Testis (tissue), 3 donors: ENCODE results near the gene SSBP2. TPM values are rescaled to one million over a fixed set of nuclear protein-coding genes. Genes with fewer than 3 reads are reported as not detected.

ENCODE experiments used
- DNase-seq: peaks from one replicate; pipeline ENCODE4 v3.0.0-alpha.2; 2019
- H3K27ac ChIP-seq, 2 donors: fragments of 200-600 bp; sonication (generic); one replicate each; pipeline ENCODE4 v1.5.1; 2019
- H3K27me3 ChIP-seq: fragments of 200-600 bp; sonication (generic); one replicate; pipeline ENCODE4 v1.5.1; 2019
- H3K36me3 ChIP-seq: fragments of 200-600 bp; sonication (generic); one replicate; pipeline ENCODE4 v1.5.1; 2017; ENCODE audit warnings: low read depth; ENCODE audit errors: missing control alignments
- H3K4me1 ChIP-seq: fragments of 200-600 bp; sonication (generic); one replicate; pipeline ENCODE4 v1.5.1; 2019
- H3K4me3 ChIP-seq, 2 donors: fragments of 200-600 bp; sonication (generic); one replicate each; pipeline ENCODE4 v1.5.1; 2017 to 2019
- H3K9me3 ChIP-seq: fragments of 200-600 bp; sonication (generic); one replicate; pipeline ENCODE4 v1.5.1; 2017
- POLR2A ChIP-seq: fragments of 450-650 bp; IDR thresholded peaks from one replicate; pipeline ENCODE4 v1.6.1; 2017; ENCODE audit warnings: antibody characterized with exemption, mild to moderate bottlenecking, moderate library complexity
- WGBS, 2 donors: methylation state at CpG; one replicate each; pipeline ENCODE4 v1.1.5; 2018; 5-methylcytosine and 5-hydroxymethylcytosine counted together
- intact Hi-C: fragments of 100-400 bp; cut with DNase I; formaldehyde crosslinking; loops from one replicate; pipeline ENCODE4 v1.15.1; 2023; ENCODE audit warnings: low total_unique reads
- polyA plus RNA-seq: library from polyadenylated mRNA; stranded (reverse); fragments of 350-450 nt; fragmentation: Illumina TruSeq; extraction: RNeasy Lipid Tissue Mini Kit (QIAGEN cat#74804); gene quantifications from one replicate; pipeline ENCODE4 v1.2.3, GENCODE V29; 2014; ENCODE audit warnings: low read depth, low replicate concordance; ENCODE audit not compliant: insufficient read depth
- total RNA-seq, 2 donors: library from RNA; depleted of rRNA; stranded (reverse); fragments of >200 nt; gene quantifications; one replicate each; pipeline ENCODE4 v1.2.3, GENCODE V29; 2016
- TF ChIP-seq, protein P1 (sequence below), 3 experiments: fragments of 450-650 bp in 2 of 3; fragments of 200-600 bp in 1 of 3; sonication (generic) in 1 of 3; IDR thresholded peaks; one replicate each; pipeline ENCODE4 v1.5.1; 2016 to 2019; ENCODE audit warnings: antibody characterized with exemption in 3 of 3, mild to moderate bottlenecking in 2 of 3, moderate library complexity in 1 of 3

SSBP2 gene
- total and polyA plus RNA-seq, 3 donors from 2014 or later = 17.5 to 27.6 (median 22.7) TPM

DNA sequence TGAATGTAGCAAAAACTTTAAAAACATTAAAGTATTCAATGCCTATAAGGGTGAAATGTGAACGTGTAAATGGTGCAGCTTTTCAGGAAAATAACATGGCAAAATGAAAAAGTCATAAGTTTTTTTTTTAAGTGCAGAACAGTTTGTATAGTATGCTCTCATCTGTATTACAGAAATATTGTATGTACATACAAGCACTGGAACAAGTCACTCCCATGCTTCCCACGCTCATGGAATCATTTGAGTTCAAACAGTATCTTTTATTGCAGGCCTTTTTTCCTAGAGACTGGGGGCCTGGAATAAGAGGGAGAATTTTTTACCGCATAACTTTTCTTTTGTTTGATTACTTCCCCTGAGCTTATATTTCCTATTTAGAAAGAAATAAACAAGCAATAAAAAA is 94.1 kb downstream of the SSBP2 start:
- Histone ChIP-seq H3K4me1 (no peaks in the 10 kb centered on the region), H3K27ac (no peak overlapping the region), H3K27me3 (no peaks in the 10 kb centered on the region), H3K9me3 (no peaks in the 10 kb centered on the region), H3K4me3 (no peak overlapping the region), H3K36me3 (no peaks in the 10 kb centered on the region)
- intact Hi-C loops = no loop called here
- DNase-seq = no peak
- 61 to 74% methylated on average over 3 of the region's 3 CpGs for WGBS, 2 donors
- no peak for TF ChIP-seq POLR2A
- TF ChIP-seq, protein P1, sequence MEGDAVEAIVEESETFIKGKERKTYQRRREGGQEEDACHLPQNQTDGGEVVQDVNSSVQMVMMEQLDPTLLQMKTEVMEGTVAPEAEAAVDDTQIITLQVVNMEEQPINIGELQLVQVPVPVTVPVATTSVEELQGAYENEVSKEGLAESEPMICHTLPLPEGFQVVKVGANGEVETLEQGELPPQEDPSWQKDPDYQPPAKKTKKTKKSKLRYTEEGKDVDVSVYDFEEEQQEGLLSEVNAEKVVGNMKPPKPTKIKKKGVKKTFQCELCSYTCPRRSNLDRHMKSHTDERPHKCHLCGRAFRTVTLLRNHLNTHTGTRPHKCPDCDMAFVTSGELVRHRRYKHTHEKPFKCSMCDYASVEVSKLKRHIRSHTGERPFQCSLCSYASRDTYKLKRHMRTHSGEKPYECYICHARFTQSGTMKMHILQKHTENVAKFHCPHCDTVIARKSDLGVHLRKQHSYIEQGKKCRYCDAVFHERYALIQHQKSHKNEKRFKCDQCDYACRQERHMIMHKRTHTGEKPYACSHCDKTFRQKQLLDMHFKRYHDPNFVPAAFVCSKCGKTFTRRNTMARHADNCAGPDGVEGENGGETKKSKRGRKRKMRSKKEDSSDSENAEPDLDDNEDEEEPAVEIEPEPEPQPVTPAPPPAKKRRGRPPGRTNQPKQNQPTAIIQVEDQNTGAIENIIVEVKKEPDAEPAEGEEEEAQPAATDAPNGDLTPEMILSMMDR (IDR thresholded peaks at IDR 0.05) = no peak

DNA sequence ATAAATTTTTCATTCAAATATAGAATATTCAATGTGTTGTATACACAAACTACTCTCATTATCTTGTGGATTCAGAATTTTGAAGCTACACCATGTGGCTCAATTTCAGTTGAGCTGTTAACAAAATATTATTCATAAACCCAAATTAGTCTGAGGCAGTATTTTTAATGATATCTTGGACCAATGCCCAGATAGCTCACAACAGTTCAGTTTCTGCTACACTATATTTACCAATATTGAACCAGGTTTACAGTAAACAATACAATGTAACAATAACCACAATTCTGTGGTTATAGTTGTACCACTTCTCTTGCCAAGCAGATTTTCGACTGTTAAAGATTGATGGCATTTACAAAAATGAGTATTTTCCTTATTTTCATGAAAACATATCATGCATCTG is 99.9 kb downstream of the SSBP2 start:
- no peaks in the 10 kb centered on the region for H3K9me3 ChIP-seq
- no peak overlapping the region for H3K27ac ChIP-seq
- TF ChIP-seq, protein P1 (IDR thresholded peaks at IDR 0.05) = no peak
- no peak for TF ChIP-seq POLR2A
- no peaks in the 10 kb centered on the region for H3K27me3 ChIP-seq
- no peaks in the 10 kb centered on the region for H3K36me3 ChIP-seq
- intact Hi-C loops = no loop called here
- 57 to 79% methylated on average over 1 of the region's 1 CpG for WGBS, 2 donors
- H3K4me3 ChIP-seq = no peak overlapping the region
- no peaks in the 10 kb centered on the region for H3K4me1 ChIP-seq
- no peak for DNase-seq

DNA sequence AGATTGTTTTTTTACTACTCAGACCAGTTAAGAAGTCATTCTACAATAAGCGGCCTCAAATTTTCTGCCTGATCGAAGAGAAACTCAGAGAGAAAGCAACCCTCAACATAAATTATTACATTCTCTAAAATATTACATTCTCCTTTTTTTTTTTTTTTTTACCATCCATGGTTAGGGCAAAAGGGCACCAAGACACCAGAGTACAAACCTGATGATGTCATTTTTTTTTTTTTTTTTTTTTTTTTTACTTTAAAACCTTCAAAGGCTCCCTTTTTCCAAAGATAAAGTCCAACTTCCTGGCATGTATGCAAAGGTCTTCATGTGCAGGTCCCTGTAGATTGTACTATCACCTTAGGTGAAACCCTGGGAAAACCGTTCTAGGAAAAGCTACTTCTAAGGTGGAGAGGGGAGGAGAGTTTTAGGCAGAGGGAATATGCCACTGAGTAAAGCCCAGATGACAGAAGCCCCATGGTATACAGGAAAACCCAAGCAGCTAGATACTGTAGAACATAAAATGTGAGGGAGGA is 104.4 kb downstream of the SSBP2 start:
- intact Hi-C loops = no loop called here
- Histone ChIP-seq H3K9me3 (no peaks in the 10 kb centered on the region), H3K4me1 (no peaks in the 10 kb centered on the region), H3K27ac (no peak overlapping the region), H3K36me3 (no peaks in the 10 kb centered on the region), H3K27me3 (no peaks in the 10 kb centered on the region), H3K4me3 (no peak overlapping the region)
- WGBS, 2 donors = 93 to 94% methylated on average over 3 of the region's 3 CpGs
- TF ChIP-seq, protein P1 (IDR thresholded peaks at IDR 0.05) = no peak
- no peak for TF ChIP-seq POLR2A
- no peak for DNase-seq

DNA sequence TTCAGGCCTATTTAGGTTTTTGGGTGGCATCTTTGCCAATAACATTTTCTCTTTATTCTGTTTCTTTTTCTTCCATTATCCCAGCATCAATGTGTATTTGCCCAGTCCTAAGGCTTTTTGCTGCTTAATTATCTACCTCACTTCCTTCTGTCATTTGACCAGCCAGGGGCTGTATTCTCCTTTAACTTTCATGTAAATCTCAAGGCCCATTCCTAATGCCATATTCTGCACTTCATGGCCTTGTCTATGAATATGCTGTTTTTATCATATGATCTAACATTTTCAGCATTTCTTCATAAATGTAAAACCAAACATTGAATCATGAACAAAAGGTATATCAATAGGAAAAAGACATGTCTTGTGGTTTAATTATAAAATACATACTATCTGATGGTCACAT is 108.7 kb downstream of the SSBP2 start:
- intact Hi-C loops = no loop called here

DNA sequence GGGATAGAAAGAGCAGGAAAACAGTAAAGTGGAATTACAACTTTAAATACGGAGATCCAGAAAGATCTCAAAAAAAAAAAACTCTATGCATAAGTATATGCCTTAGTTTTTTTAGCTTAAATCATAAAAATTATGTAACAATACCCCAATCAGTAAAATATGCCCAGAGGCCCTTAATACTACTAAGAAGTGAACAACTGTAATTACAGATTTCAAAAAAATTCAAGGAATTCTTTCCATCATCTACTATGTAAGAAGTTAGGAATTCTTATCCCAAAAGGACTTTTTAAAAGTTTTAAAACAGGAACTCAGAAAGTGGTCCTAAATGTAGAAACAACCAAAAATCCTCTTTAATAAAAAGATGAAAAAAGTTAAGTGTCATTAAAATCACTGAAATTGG is 111.3 kb downstream of the SSBP2 start:
- no peak overlapping the region for H3K4me3 ChIP-seq
- no peaks in the 10 kb centered on the region for H3K36me3 ChIP-seq
- no peak for DNase-seq
- intact Hi-C loops = no loop called here
- H3K27ac ChIP-seq = no peak overlapping the region
- TF ChIP-seq POLR2A = no peak
- TF ChIP-seq, protein P1 (IDR thresholded peaks at IDR 0.05) = no peak
- no peaks in the 10 kb centered on the region for H3K9me3 ChIP-seq
- H3K4me1 ChIP-seq = no peaks in the 10 kb centered on the region
- WGBS, 2 donors = 83 to 88% methylated on average over 1 of the region's 1 CpG
- no peaks in the 10 kb centered on the region for H3K27me3 ChIP-seq

More for the DNA sequence above, 108.7 kb downstream of the SSBP2 start:
- Histone ChIP-seq H3K27ac (no peak overlapping the region), H3K9me3 (no peaks in the 10 kb centered on the region), H3K36me3 (no peaks in the 10 kb centered on the region), H3K4me3 (no peak overlapping the region), H3K4me1 (no peaks in the 10 kb centered on the region), H3K27me3 (no peaks in the 10 kb centered on the region)
- TF ChIP-seq POLR2A = no peak
- TF ChIP-seq, protein P1 (IDR thresholded peaks at IDR 0.05) = no peak
- DNase-seq = no peak
